Erythroblast (primary cell): ENCODE measurements around the gene PNPLA3.

Experiments
- DNase-seq, 2 experiments: peaks; one replicate each; lab custom pipeline; 2025; lab: John Stamatoyannopoulos, UW
- GATA1 ChIP-seq: IDR thresholded peaks from 2 replicates; pipeline ENCODE4 v1.6.1; 2011; ENCODE audit warnings: low read depth, mild to moderate bottlenecking, control low read depth, low read length, moderate library complexity
- POLR2A ChIP-seq: IDR thresholded peaks from 2 replicates; pipeline ENCODE4 v1.6.1; 2011; ENCODE audit warnings: mild to moderate bottlenecking, low read length

Gene PNPLA3

GRCh38 chr22:43924877-43925276 is 1.3 kb downstream of the PNPLA3 start:
- TF ChIP-seq POLR2A: no peak
- no peak for DNase-seq

- no peak for DNase-seq
- TF ChIP-seq GATA1 (no peak), POLR2A (no peak)
Measured at GRCh38 chr22:43925433-43926348, 2.1 kb downstream of the PNPLA3 start.

- TF ChIP-seq GATA1: no peak
- no peak for TF ChIP-seq POLR2A
- no peak for DNase-seq
Measured at GRCh38 chr22:43926349-43926710, 2.7 kb downstream of the PNPLA3 start.

GRCh38 chr22:43928468-43928867 is 4.9 kb downstream of the PNPLA3 start:
- TF ChIP-seq POLR2A: no peak
- no peak for TF ChIP-seq GATA1
- peak in 1 of 2 experiments; percentile 6 for DNase-seq

- TF ChIP-seq GATA1 (no peak), POLR2A (no peak)
- DNase-seq: no peak
Measured at GRCh38 chr22:43928908-43929307, 5.3 kb downstream of the PNPLA3 start.

- DNase-seq: no peak
- TF ChIP-seq GATA1: no peak
- no peak for TF ChIP-seq POLR2A
Measured at GRCh38 chr22:43931771-43932170, 8.2 kb downstream of the PNPLA3 start.

- TF ChIP-seq POLR2A (no peak), GATA1 (no peak)
Measured at GRCh38 chr22:43941449-43941848, 17.8 kb downstream of the PNPLA3 start.

GRCh38 chr22:43944670-43945430 is 21.2 kb downstream of the PNPLA3 start:
- TF ChIP-seq POLR2A (no peak), GATA1 (no peak)
- no peak for DNase-seq

More at GRCh38 chr22:43941449-43941848, 17.8 kb downstream of the PNPLA3 start:
- DNase-seq: no peak

- no peak for TF ChIP-seq GATA1
- TF ChIP-seq POLR2A: no peak
- DNase-seq: peak; percentile 73 to 84
Measured at GRCh38 chr22:43945632-43946383, 22.2 kb downstream of the PNPLA3 start.

- DNase-seq: peak; percentile 30 to 44
Measured at GRCh38 chr22:43946384-43946667, 22.7 kb downstream of the PNPLA3 start.

GRCh38 chr22:43948836-43949406 is 25.3 kb downstream of the PNPLA3 start:
- TF ChIP-seq GATA1 (no peak), POLR2A (no peak)
- DNase-seq: no peak

More at GRCh38 chr22:43946384-43946667, 22.7 kb downstream of the PNPLA3 start:
- TF ChIP-seq GATA1: no peak
- TF ChIP-seq POLR2A: no peak

- DNase-seq: no peak
- TF ChIP-seq POLR2A (no peak), GATA1 (no peak)
Measured at GRCh38 chr22:43951391-43951790, 27.8 kb downstream of the PNPLA3 start.

- TF ChIP-seq POLR2A (no peak), GATA1 (no peak)
- no peak for DNase-seq
Measured at GRCh38 chr22:43951966-43952365, 28.4 kb downstream of the PNPLA3 start.
